K562 (cell line): ENCODE data around the gene TMEM108. TPM values are rescaled to one million over a fixed set of nuclear protein-coding genes. Genes with fewer than 3 reads are reported as not detected.

Experiments used
- ATAC-seq: fragments of 200-7000 bp; cut with Tn5 transposase; 3 replicates; pipeline ENCODE4 v1.9.1; 2020; ENCODE audit warnings: moderate library complexity
- BruUV-seq: library from RNA; stranded (reverse); fragments of 400-500 nt; replicated peaks from 2 replicates; lab custom pipeline; 2021; lab: Mats Ljungman, UMichigan
- CTCF ChIA-PET: fragments of 300-600 bp; formaldehyde crosslinking; extraction: SDS; loops from one replicate; lab custom pipeline; 2021; ENCODE audit warnings: low intra/inter-chr PET ratio; lab: Yijun Ruan, JAX
- POLR2A ChIA-PET: fragments of 300-600, 350-650 bp; sonication (Branson Sonifier 250); formaldehyde crosslinking; extraction: SDS; loops from one replicate; lab custom pipeline; 2021; ENCODE audit warnings: antibody characterized with exemption, inconsistent platforms; lab: Yijun Ruan, JAX
- DNase-seq, 4 experiments: peaks; one replicate each; pipeline versions ENCODE4 v3.0.0 to v3.0.0-alpha.2; 2011 to 2018; ENCODE audit warnings: low spot score in 3 of 4, mixed read lengths in 3 of 4; ENCODE audit errors: extremely low read depth in 1 of 4
- FAIRE-seq: peaks from 2 replicates; lab custom pipeline; 2011; peaks lifted over from hg19 to GRCh38; lab: Jason Lieb, UNC
- H2AFZ ChIP-seq: 2 replicates; pipeline ENCODE4 v1.6.0; 2011; ENCODE audit warnings: low read depth, low read length, control low read depth, inconsistent platforms
- H3K27ac ChIP-seq: fragments of 200-600 bp; 3 replicates; pipeline ENCODE4 v1.8.0; 2011; ENCODE audit warnings: low read depth, mild to moderate bottlenecking, control low read depth, inconsistent platforms, low read length, moderate library complexity, mixed read lengths; ENCODE audit errors: extremely low read depth
- H3K27me3 ChIP-seq, 2 experiments: fragments of 300-600 bp in 1 of 2; 2 replicates in 1 of 2; 3 replicates in 1 of 2; pipeline versions ENCODE4 v1.6.0 to v1.8.0; 2011; ENCODE audit warnings: inconsistent platforms in 2 of 2, low read length in 2 of 2, mild to moderate bottlenecking in 1 of 2, mixed read lengths in 1 of 2, moderate library complexity in 1 of 2; ENCODE audit not compliant: control insufficient read depth in 2 of 2, insufficient read depth in 2 of 2
- H3K36me3 ChIP-seq: fragments of 300-600 bp; 3 replicates; pipeline ENCODE4 v1.8.0; 2011; ENCODE audit warnings: mild to moderate bottlenecking, low read length, inconsistent platforms; ENCODE audit not compliant: control insufficient read depth, insufficient read depth
- H3K4me1 ChIP-seq, 2 experiments: fragments of 200-600 bp in 1 of 2; replicated peaks in 1 of 2; 2 replicates in 1 of 2; 3 replicates in 1 of 2; pipeline versions ENCODE4 v1.5.1 to v1.8.0; 2011; ENCODE audit warnings: inconsistent platforms in 2 of 2, low read length in 2 of 2, mild to moderate bottlenecking in 1 of 2, mixed read lengths in 1 of 2, moderate library complexity in 1 of 2; ENCODE audit not compliant: control insufficient read depth in 2 of 2, insufficient read depth in 2 of 2
- H3K4me2 ChIP-seq: 2 replicates; pipeline ENCODE4 v1.6.1; 2011; ENCODE audit warnings: low read length, control low read depth, inconsistent platforms, mixed read lengths; ENCODE audit not compliant: insufficient read depth
- H3K4me3 ChIP-seq: fragments of 200-600 bp; sonication (generic), shearing (Covaris generic); 2 replicates; pipeline ENCODE4 v1.5.1; 2016; ENCODE audit warnings: control low read depth, inconsistent platforms
- H3K79me2 ChIP-seq: fragments of 200-600 bp; 3 replicates; pipeline ENCODE4 v1.8.0; 2011; ENCODE audit warnings: low read length, inconsistent platforms; ENCODE audit not compliant: control insufficient read depth, insufficient read depth
- H3K9ac ChIP-seq, 2 experiments: 2 replicates each; pipeline versions ENCODE4 v1.6.0 to v1.6.1; 2011; ENCODE audit warnings: low read depth in 2 of 2, low read length in 2 of 2, control low read depth in 1 of 2, inconsistent platforms in 1 of 2, mild to moderate bottlenecking in 1 of 2, mixed read lengths in 1 of 2; ENCODE audit not compliant: insufficient read depth in 1 of 2
- H3K9me1 ChIP-seq: one replicate; pipeline ENCODE4 v1.6.0; 2011; ENCODE audit warnings: inconsistent platforms, mild to moderate bottlenecking, low read length, moderate library complexity; ENCODE audit not compliant: control insufficient read depth, insufficient read depth
- H3K9me3 ChIP-seq: replicated peaks from 2 replicates; pipeline ENCODE4 v1.5.1; 2011; ENCODE audit warnings: low read depth, low read length, inconsistent platforms; ENCODE audit not compliant: control insufficient read depth, insufficient read depth
- H4K20me1 ChIP-seq: replicated peaks from 2 replicates; pipeline ENCODE4 v1.6.1; 2011; ENCODE audit warnings: low read length, inconsistent platforms, mixed read lengths; ENCODE audit not compliant: control insufficient read depth, insufficient read depth
- GABPA ChIP-seq: fragments of 200-800 bp; sonication (Bioruptor generic); conservative IDR thresholded peaks from 2 replicates; pipeline ENCODE4 v1.6.1; 2016; ENCODE audit warnings: low read depth, missing genetic modification characterization, missing compliant biosample characterization
- MEF2A ChIP-seq: IDR thresholded peaks from 2 replicates; pipeline ENCODE4 v1.6.1; 2011; ENCODE audit warnings: low read depth, mild to moderate bottlenecking, low read length, moderate library complexity; ENCODE audit not compliant: control insufficient read depth
- NCOR1 ChIP-seq: fragments of 450-650 bp; IDR thresholded peaks from 2 replicates; pipeline ENCODE4 v1.6.1; 2016; ENCODE audit warnings: mild to moderate bottlenecking, moderate library complexity
- NFRKB ChIP-seq: fragments of 450-650 bp; IDR thresholded peaks from 2 replicates; pipeline ENCODE4 v1.6.1; 2016; ENCODE audit warnings: low read depth
- PTBP1 ChIP-seq: fragments of 200-400 bp; formaldehyde crosslinking; IDR thresholded peaks from 2 replicates; pipeline ENCODE4 v1.6.1; 2017; ENCODE audit warnings: low read depth, low read length
- SAFB2 ChIP-seq: fragments of 200-400 bp; formaldehyde crosslinking; IDR thresholded peaks from 2 replicates; pipeline ENCODE4 v1.6.1; 2018; ENCODE audit warnings: borderline replicate concordance, low read length, low read depth, moderate library complexity; ENCODE audit not compliant: severe bottlenecking
- SIN3A ChIP-seq, 2 experiments: fragments of 150-350 bp in 1 of 2; IDR thresholded peaks; 2 replicates each; pipeline ENCODE4 v1.6.1; 2011 to 2016; ENCODE audit warnings: borderline replicate concordance in 2 of 2, low read depth in 2 of 2, low read length in 2 of 2, mild to moderate bottlenecking in 2 of 2, moderate library complexity in 2 of 2; ENCODE audit not compliant: control insufficient read depth in 1 of 2
- TCFL5 ChIP-seq: fragments of 250-450 bp; sonication (Bioruptor Pico); conservative IDR thresholded peaks from 2 replicates; pipeline ENCODE4 v1.6.1; 2021; ENCODE audit warnings: mild to moderate bottlenecking, moderate library complexity, matching md5 sums
- WHSC1 ChIP-seq: IDR thresholded peaks from one replicate; pipeline ENCODE4 v1.6.1; 2012; ENCODE audit warnings: low read length, control low read depth, inconsistent platforms
- ZNF239 ChIP-seq: fragments of 250-450 bp; sonication (Bioruptor Pico); IDR thresholded peaks from 2 replicates; pipeline ENCODE4 v1.4.0; 2020; ENCODE audit warnings: mild to moderate bottlenecking
- ZNF764 ChIP-seq: fragments of 250-450 bp; sonication (Bioruptor Pico); IDR thresholded peaks from 2 replicates; pipeline ENCODE4 v1.4.0; 2020; ENCODE audit warnings: low read depth, mild to moderate bottlenecking, moderate library complexity
- ZNF830 ChIP-seq: fragments of 250-450 bp; sonication (Bioruptor Pico); IDR thresholded peaks from 2 replicates; pipeline ENCODE4 v1.5.0; 2021; ENCODE audit warnings: mild to moderate bottlenecking
- WGBS: fragments of 100-300 bp; shearing (Covaris generic); methylation state at CpG from one replicate; pipeline ENCODE4 v1.1.6; 2016; ENCODE audit warnings: low coverage, mixed read lengths; ENCODE audit not compliant: insufficient coverage; ENCODE audit errors: missing lambda C conversion rate; 5-methylcytosine and 5-hydroxymethylcytosine counted together
- in situ Hi-C: fragments of 300-500 bp; cut with MboI; formaldehyde crosslinking; loops from 4 replicates; pipeline ENCODE4 v1.15.0; 2018; ENCODE audit warnings: inconsistent platforms, mixed read lengths
- intact Hi-C: fragments of 100-400 bp; cut with micrococcal nuclease; formaldehyde crosslinking; loops from 2 replicates; pipeline ENCODE4 v1.14.2; 2022
- polyA plus RNA-seq, 8 experiments: library from polyadenylated mRNA; depleted of rRNA in 4 of 8; stranded (reverse) in 5 of 8; unstranded in 3 of 8; fragments of >200 nt; fragmentation: Nextera tagmentation in 2 of 8; fragmentation: Illumina TruSeq in 1 of 8; extraction: Ambion mirVana in 2 of 8; extraction: Trizol in 1 of 8; gene quantifications; 2 replicates each; pipeline versions ENCODE4 v1.2.1 to v1.2.3, GENCODE V29; 2011 to 2014; ENCODE audit warnings: inconsistent platforms in 1 of 8, missing spikeins in 1 of 8
- total RNA-seq, 7 experiments: library from RNA; depleted of rRNA in 6 of 7; stranded (reverse); fragments of >200 nt in 6 of 7; fragmentation: Illumina TruSeq in 2 of 7; extraction: Trizol in 2 of 7; gene quantifications; 2 replicates each; pipeline versions ENCODE4 v1.2.1 to v1.2.3, GENCODE V29; 2011 to 2021; ENCODE audit warnings: low replicate concordance in 1 of 7
- TF ChIP-seq, protein P1 (sequence below): fragments of 250-450 bp; sonication (Bioruptor Pico); IDR thresholded peaks from 2 replicates; pipeline ENCODE4 v1.5.0; 2022; ENCODE audit warnings: mild to moderate bottlenecking

TMEM108 gene
- total and polyA plus RNA-seq, 9 of the 15 experiments (the other 6 are each of a cell fraction or from before 2014, with no cell fraction given), result 0.65 to 11.1 (median 3.4) TPM

DNA sequence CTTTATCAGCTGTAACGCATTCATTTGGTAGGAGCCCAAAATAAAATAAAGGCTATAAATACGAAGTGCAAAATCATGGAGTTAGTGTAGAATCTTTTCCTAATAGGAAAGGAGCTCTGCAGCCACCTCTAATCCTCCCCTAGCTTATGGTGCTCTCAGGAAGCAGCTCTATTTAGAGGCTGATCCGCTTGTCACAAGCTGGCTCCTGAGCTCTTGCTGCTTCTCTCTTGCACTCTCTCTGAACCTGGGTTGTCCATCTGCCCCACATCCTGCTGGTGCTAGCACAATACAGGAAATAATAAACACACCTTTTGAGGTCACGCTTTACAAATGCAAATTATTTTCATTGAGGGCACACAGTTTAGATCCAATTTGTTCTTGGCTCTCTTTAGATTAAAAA is 324.3 kb downstream of the TMEM108 start:
- WGBS, result 16% methylated on average over 2 of the region's 4 CpGs
- no peak overlapping the region for H3K4me3 ChIP-seq
- ChIA-PET CTCF (no interaction called here), POLR2A (no interaction called here)
- H3K9ac ChIP-seq, result no peak overlapping the region
- H3K4me2 ChIP-seq, result no peak overlapping the region
- H3K4me1 ChIP-seq, result no peaks in the 10 kb centered on the region
- intact Hi-C loops, result no loop called here
- no peaks in the 10 kb centered on the region for H3K36me3 ChIP-seq
- BruUV-seq, result no TSS peak
- FAIRE-seq (no peak), ATAC-seq (no peak), DNase-seq (no peak)
- no peaks in the 10 kb centered on the region for H3K9me3 ChIP-seq
- in situ Hi-C loops, result no loop called here
- H3K27me3 ChIP-seq, result no peaks in the 10 kb centered on the region
- H3K79me2 ChIP-seq, result no peaks in the 10 kb centered on the region
- H2AFZ ChIP-seq, result no peak overlapping the region
- H3K27ac ChIP-seq, result no peak overlapping the region
- TF ChIP-seq WHSC1 (no peak), ZNF239 (CRISPR knock-in tag) (no peak), ZNF764 (CRISPR knock-in tag) (no peak), ZNF830 (CRISPR knock-in tag) (no peak), MEF2A (no peak), NFRKB (no peak), TCFL5 (no peak), SIN3A (IDR thresholded peaks at IDR 0.05; ENCODE audit: borderline replicate concordance in 2 of 2, control insufficient read depth in 1 of 2, low read depth in 2 of 2, low read length in 2 of 2) (no peak), SAFB2 (no peak), GABPA (tag) (no peak), NCOR1 (no peak), PTBP1 (no peak)
- TF ChIP-seq, protein P1, sequence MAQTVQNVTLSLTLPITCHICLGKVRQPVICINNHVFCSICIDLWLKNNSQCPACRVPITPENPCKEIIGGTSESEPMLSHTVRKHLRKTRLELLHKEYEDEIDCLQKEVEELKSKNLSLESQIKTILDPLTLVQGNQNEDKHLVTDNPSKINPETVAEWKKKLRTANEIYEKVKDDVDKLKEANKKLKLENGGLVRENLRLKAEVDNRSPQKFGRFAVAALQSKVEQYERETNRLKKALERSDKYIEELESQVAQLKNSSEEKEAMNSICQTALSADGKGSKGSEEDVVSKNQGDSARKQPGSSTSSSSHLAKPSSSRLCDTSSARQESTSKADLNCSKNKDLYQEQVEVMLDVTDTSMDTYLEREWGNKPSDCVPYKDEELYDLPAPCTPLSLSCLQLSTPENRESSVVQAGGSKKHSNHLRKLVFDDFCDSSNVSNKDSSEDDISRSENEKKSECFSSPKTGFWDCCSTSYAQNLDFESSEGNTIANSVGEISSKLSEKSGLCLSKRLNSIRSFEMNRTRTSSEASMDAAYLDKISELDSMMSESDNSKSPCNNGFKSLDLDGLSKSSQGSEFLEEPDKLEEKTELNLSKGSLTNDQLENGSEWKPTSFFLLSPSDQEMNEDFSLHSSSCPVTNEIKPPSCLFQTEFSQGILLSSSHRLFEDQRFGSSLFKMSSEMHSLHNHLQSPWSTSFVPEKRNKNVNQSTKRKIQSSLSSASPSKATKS (CRISPR knock-in tag), result no peak
- H3K9me1 ChIP-seq, result no peaks in the 10 kb centered on the region
- H4K20me1 ChIP-seq, result no peaks in the 10 kb centered on the region
